HepG2 (cell line): ENCODE results near the gene LGALS4. TPM values are rescaled to one million over a fixed set of nuclear protein-coding genes. Genes with fewer than 3 reads are reported as not detected.
"Not testable (repeated sequence)": the region's sequence is repeated elsewhere in the genome, so short reads cannot be mapped to it uniquely, and the experiment has no call there.

Source experiments
- GATAD2A ChIP-seq: IDR thresholded peaks from 2 replicates; pipeline ENCODE4 v1.6.1; 2016
- HNF4A ChIP-seq: sonication (generic); formaldehyde crosslinking; IDR thresholded peaks from 2 replicates; pipeline ENCODE4 v1.4.0; 2020; ENCODE audit warnings: missing genetic modification reagents
- NR2F6 ChIP-seq, 2 experiments: IDR thresholded peaks; 2 replicates each; pipeline ENCODE4 v1.6.1; 2016; ENCODE audit warnings: antibody characterized with exemption in 1 of 2, mild to moderate bottlenecking in 1 of 2
- RAD51 ChIP-seq: fragments of 450-650 bp; IDR thresholded peaks from 2 replicates; pipeline ENCODE4 v1.6.1; 2016; ENCODE audit warnings: borderline replicate concordance
- RARA ChIP-seq: IDR thresholded peaks from 2 replicates; pipeline ENCODE4 v1.6.1; 2016; ENCODE audit warnings: missing genetic modification reagents, missing compliant biosample characterization
- SAP130 ChIP-seq: IDR thresholded peaks from 2 replicates; pipeline ENCODE4 v1.6.1; 2016; ENCODE audit warnings: low read depth
- SOX6 ChIP-seq, 2 experiments: fragments of 450-650 bp in 1 of 2; sonication (generic) in 1 of 2; formaldehyde crosslinking in 1 of 2; IDR thresholded peaks; 2 replicates each; pipeline versions ENCODE4 v1.4.0 to v1.6.1; 2017 to 2020; ENCODE audit warnings: antibody characterized with exemption in 1 of 2, mild to moderate bottlenecking in 1 of 2, missing genetic modification reagents in 1 of 2
- USF2 ChIP-seq, 2 experiments: sonication (generic) in 1 of 2; formaldehyde crosslinking in 1 of 2; IDR thresholded peaks; 2 replicates each; pipeline versions ENCODE4 v1.5.1 to v1.6.1; 2011 to 2020; ENCODE audit warnings: borderline replicate concordance in 1 of 2, low read depth in 1 of 2, low read length in 1 of 2, mild to moderate bottlenecking in 1 of 2, missing genetic modification reagents in 1 of 2, moderate library complexity in 1 of 2
- ZFP91 ChIP-seq: sonication (generic); formaldehyde crosslinking; IDR thresholded peaks from 2 replicates; pipeline ENCODE4 v1.9.0; 2022; ENCODE audit warnings: missing genetic modification reagents, mild to moderate bottlenecking, borderline replicate concordance
- ZFX ChIP-seq: sonication (generic); formaldehyde crosslinking; IDR thresholded peaks from 2 replicates; pipeline ENCODE4 v1.4.0; 2020; ENCODE audit warnings: mild to moderate bottlenecking, low read depth, missing genetic modification reagents, moderate library complexity
- ZFY ChIP-seq: sonication (generic); formaldehyde crosslinking; IDR thresholded peaks from 2 replicates; pipeline ENCODE4 v1.4.0; 2020; ENCODE audit warnings: missing genetic modification reagents
- polyA plus RNA-seq, 8 experiments: library from polyadenylated mRNA; depleted of rRNA in 3 of 8; stranded (reverse) in 7 of 8; unstranded in 1 of 8; fragments of >200 nt; fragmentation: Illumina TruSeq in 4 of 8; extraction: Trizol in 4 of 8; gene quantifications; 2 replicates each; pipeline versions ENCODE4 v1.2.1 to v1.2.3, GENCODE V29; 2011 to 2016; ENCODE audit warnings: low read depth in 4 of 8, missing spikeins in 1 of 8, mixed read lengths in 1 of 8; ENCODE audit not compliant: insufficient read depth in 1 of 8
- total RNA-seq, 5 experiments: library from RNA; depleted of rRNA; stranded (reverse); fragments of >200 nt; fragmentation: Illumina TruSeq; extraction: Trizol; gene quantifications; 2 replicates each; pipeline ENCODE4 v1.2.3, GENCODE V29; 2016; ENCODE audit warnings: low read depth in 1 of 5

The LGALS4 gene
- total and polyA plus RNA-seq, 2 of the 13 experiments (the other 11 are each of a cell fraction or from before 2014, with no cell fraction given), result 0.24 to 0.71 TPM

- peak; percentile 37; the same call in 1 of the 2 replicates for TF ChIP-seq ZFY (CRISPR knock-in tag)
- TF ChIP-seq HNF4A (CRISPR knock-in tag), result peak; percentile 62
- TF ChIP-seq RAD51, result peak; percentile 85
- 0 out of 2 replicates have a peak, but pooled peaks have one; percentile 4 for TF ChIP-seq ZFP91 (CRISPR knock-in tag)
- TF ChIP-seq RARA (CRISPR knock-in tag), result peak; percentile 43; the same call in 1 of the 2 replicates
- TF ChIP-seq USF2 (IDR thresholded peaks at IDR 0.05; ENCODE audit: low read depth, low read length), result peak; percentile 51
- peak; percentile 39; the same call in 1 of the 2 replicates for TF ChIP-seq USF2 (CRISPR knock-in tag; IDR thresholded peaks at IDR 0.05; ENCODE audit: borderline replicate concordance)
- peak; percentile 32; the same call in 1 of the 2 replicates for TF ChIP-seq GATAD2A (CRISPR knock-in tag)
- TF ChIP-seq SOX6 (IDR thresholded peaks at IDR 0.05), result not testable (repeated sequence)
- TF ChIP-seq SOX6 (CRISPR knock-in tag; IDR thresholded peaks at IDR 0.05), result 0 out of 2 replicates have a peak, but pooled peaks have one; percentile 15
- TF ChIP-seq NR2F6 (IDR thresholded peaks at IDR 0.05), result peak; percentile 50
- peak; percentile 63 for TF ChIP-seq NR2F6 (CRISPR knock-in tag; IDR thresholded peaks at IDR 0.05)
- peak; percentile 36 for TF ChIP-seq SAP130
- peak; percentile 67; the same call in 1 of the 2 replicates for TF ChIP-seq ZFX (CRISPR knock-in tag)
Observed at GRCh38 chr19:38859631-38860204, 47.0 kb upstream of the LGALS4 start (continued).
